Ishikawa (cell line): ENCODE results near the gene EML4.

ENCODE experiments used
- EP300 ChIP-seq: IDR thresholded peaks from 2 replicates; pipeline ENCODE4 v1.6.1; 2012; ENCODE audit warnings: borderline replicate concordance
- TEAD4 ChIP-seq: IDR thresholded peaks from 2 replicates; pipeline ENCODE4 v1.6.1; 2012

DNA sequence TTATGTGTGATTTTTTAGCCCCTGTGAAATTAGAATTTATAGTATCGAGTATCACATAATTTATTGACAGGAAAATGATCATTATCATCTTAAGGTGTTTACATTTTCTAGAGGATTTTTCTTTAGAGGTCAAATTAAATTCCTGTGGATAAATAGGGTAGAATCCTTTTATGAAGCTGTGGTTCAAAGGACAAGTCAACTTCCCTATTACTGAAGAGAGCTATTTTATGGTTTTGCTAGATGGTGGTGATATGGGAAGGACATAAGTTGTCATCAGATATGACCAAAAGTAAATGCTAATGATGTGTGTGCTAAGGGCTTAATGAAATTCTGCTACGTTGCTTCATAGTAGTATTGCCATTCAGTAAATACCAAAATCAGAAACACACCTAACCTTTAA is 80.1 kb downstream of the EML4 start:
- TF ChIP-seq TEAD4 (no peak), EP300 (no peak)
